H9 (cell line): ENCODE data around the gene MID1. TPM values are rescaled to one million over a fixed set of nuclear protein-coding genes. Genes with fewer than 3 reads are reported as not detected.

Source experiments
- DNase-seq: peaks from one replicate; pipeline ENCODE4 v3.0.0-alpha.2; 2017
- H2AFZ ChIP-seq: one replicate; pipeline ENCODE4 v1.6.1; 2013; ENCODE audit warnings: mild to moderate bottlenecking, low read length, control low read depth, moderate library complexity
- H2AK5ac ChIP-seq: 2 replicates; pipeline ENCODE4 v1.6.1; 2013; ENCODE audit warnings: low read length, control low read depth, mixed read lengths; ENCODE audit not compliant: insufficient read length
- H2BK120ac ChIP-seq: one replicate; pipeline ENCODE4 v1.6.1; 2013; ENCODE audit warnings: low read depth, mild to moderate bottlenecking, low read length, control low read depth, inconsistent platforms; ENCODE audit not compliant: poor library complexity, severe bottlenecking
- H2BK12ac ChIP-seq: 2 replicates; pipeline ENCODE4 v1.6.1; 2013; ENCODE audit warnings: low read length, control low read depth, mixed read lengths, low read depth; ENCODE audit not compliant: insufficient read length
- H2BK15ac ChIP-seq: 2 replicates; pipeline ENCODE4 v1.6.1; 2013; ENCODE audit warnings: low read depth, low read length, control low read depth
- H2BK20ac ChIP-seq: one replicate; pipeline ENCODE4 v1.6.1; 2013; ENCODE audit warnings: low read depth, mild to moderate bottlenecking, low read length, control low read depth, inconsistent platforms; ENCODE audit not compliant: poor library complexity, severe bottlenecking
- H2BK5ac ChIP-seq: 2 replicates; pipeline ENCODE4 v1.6.1; 2013; ENCODE audit warnings: low read length, control low read depth, mixed read lengths; ENCODE audit not compliant: insufficient read length
- H3K14ac ChIP-seq: 2 replicates; pipeline ENCODE4 v1.6.1; 2013; ENCODE audit warnings: low read length, control low read depth; ENCODE audit not compliant: insufficient read depth
- H3K18ac ChIP-seq: 2 replicates; pipeline ENCODE4 v1.6.1; 2013; ENCODE audit warnings: low read depth, mild to moderate bottlenecking, mixed read lengths, low read length, control low read depth; ENCODE audit not compliant: insufficient read length
- H3K23ac ChIP-seq: 2 replicates; pipeline ENCODE4 v1.6.1; 2013; ENCODE audit warnings: low read length, control low read depth, mixed read lengths, low read depth; ENCODE audit not compliant: insufficient read length
- H3K23me2 ChIP-seq: 2 replicates; pipeline ENCODE4 v1.6.1; 2013; ENCODE audit warnings: low read depth, mild to moderate bottlenecking, mixed read lengths, low read length, control low read depth; ENCODE audit not compliant: insufficient read length, poor library complexity, severe bottlenecking
- H3K27ac ChIP-seq: 2 replicates; pipeline ENCODE4 v1.5.1; 2013; ENCODE audit warnings: low read length, control low read depth, mixed read lengths, low read depth; ENCODE audit not compliant: insufficient read length
- H3K27me3 ChIP-seq: 2 replicates; pipeline ENCODE4 v1.6.1; 2013; ENCODE audit warnings: low read length, control low read depth, inconsistent platforms; ENCODE audit not compliant: insufficient read depth
- H3K4ac ChIP-seq: 2 replicates; pipeline ENCODE4 v1.6.1; 2013; ENCODE audit warnings: low read depth, mild to moderate bottlenecking, control low read depth, inconsistent platforms, low read length, moderate library complexity
- H3K4me1 ChIP-seq: 2 replicates; pipeline ENCODE4 v1.6.1; 2013; ENCODE audit warnings: low read length, control low read depth, inconsistent platforms; ENCODE audit not compliant: insufficient read depth
- H3K4me2 ChIP-seq: 2 replicates; pipeline ENCODE4 v1.6.1; 2013; ENCODE audit warnings: low read length, control low read depth, mixed read lengths; ENCODE audit not compliant: insufficient read length, insufficient read depth
- H3K56ac ChIP-seq: 2 replicates; pipeline ENCODE4 v1.6.1; 2013; ENCODE audit warnings: low read depth, mild to moderate bottlenecking, mixed read lengths, low read length, control low read depth; ENCODE audit not compliant: insufficient read length
- H3K79me1 ChIP-seq: 2 replicates; pipeline ENCODE4 v1.6.1; 2013; ENCODE audit warnings: low read depth, mild to moderate bottlenecking, moderate library complexity, low read length, control low read depth, inconsistent platforms; ENCODE audit not compliant: insufficient read depth, poor library complexity, severe bottlenecking
- H3K79me2 ChIP-seq: 2 replicates; pipeline ENCODE4 v1.6.1; 2013; ENCODE audit warnings: low read length, control low read depth, inconsistent platforms; ENCODE audit not compliant: insufficient read depth
- H3K9ac ChIP-seq: 2 replicates; pipeline ENCODE4 v1.6.1; 2013; ENCODE audit warnings: low read length, control low read depth, mixed read lengths; ENCODE audit not compliant: insufficient read length; ENCODE audit errors: extremely low read depth
- H3K9me3 ChIP-seq: one replicate; pipeline ENCODE4 v1.6.1; 2013; ENCODE audit warnings: low read depth, low read length, inconsistent platforms; ENCODE audit not compliant: control insufficient read depth
- H3T11ph ChIP-seq: one replicate; pipeline ENCODE4 v1.6.1; 2013; ENCODE audit warnings: mild to moderate bottlenecking, low read length, control low read depth, inconsistent platforms
- H4K20me1 ChIP-seq: one replicate; pipeline ENCODE4 v1.6.1; 2013; ENCODE audit not compliant: control insufficient read depth, insufficient read length, insufficient read depth
- H4K5ac ChIP-seq: 2 replicates; pipeline ENCODE4 v1.6.1; 2013; ENCODE audit warnings: low read depth, mild to moderate bottlenecking, mixed read lengths, low read length, control low read depth; ENCODE audit not compliant: insufficient read length
- H4K8ac ChIP-seq: replicated peaks from 2 replicates; pipeline ENCODE4 v1.6.1; 2013; ENCODE audit warnings: low read length, control low read depth, mixed read lengths, low read depth; ENCODE audit not compliant: insufficient read length
- H4K91ac ChIP-seq: 2 replicates; pipeline ENCODE4 v1.6.1; 2013; ENCODE audit warnings: low read depth, mild to moderate bottlenecking, moderate library complexity, mixed read lengths, low read length, control low read depth; ENCODE audit not compliant: insufficient read length
- H3K27ac Mint-ChIP-seq, 3 experiments: 2 replicates in 2 of 3; 3 replicates in 1 of 3; pipeline ENCODE4 v1.8.0; 2020 to 2021; ENCODE audit warnings: mixed read lengths in 3 of 3, mild to moderate bottlenecking in 1 of 3, moderate library complexity in 1 of 3
- H3K27me3 Mint-ChIP-seq: 2 replicates; pipeline ENCODE4 v1.8.0; 2021; ENCODE audit warnings: low read depth, mild to moderate bottlenecking, moderate library complexity, mixed read lengths
- H3K36me3 Mint-ChIP-seq, 3 experiments: 2 replicates in 2 of 3; 3 replicates in 1 of 3; pipeline ENCODE4 v1.8.0; 2020 to 2021; ENCODE audit warnings: low read depth in 3 of 3, mixed read lengths in 3 of 3; ENCODE audit not compliant: insufficient read depth in 1 of 3
- H3K4me1 Mint-ChIP-seq, 2 experiments: 2 replicates each; pipeline ENCODE4 v1.8.0; 2020; ENCODE audit warnings: mixed read lengths in 2 of 2
- H3K4me3 Mint-ChIP-seq, 2 experiments: 2 replicates in 1 of 2; 3 replicates in 1 of 2; pipeline ENCODE4 v1.8.0; 2020 to 2021; ENCODE audit warnings: mild to moderate bottlenecking in 2 of 2, mixed read lengths in 2 of 2, moderate library complexity in 1 of 2
- H3K9me3 Mint-ChIP-seq, 2 experiments: 2 replicates in 1 of 2; 3 replicates in 1 of 2; pipeline ENCODE4 v1.8.0; 2020; ENCODE audit warnings: mild to moderate bottlenecking in 2 of 2, mixed read lengths in 2 of 2, moderate library complexity in 1 of 2
- CTCF ChIP-seq: fragments of 200-600 bp; sonication (generic); conservative IDR thresholded peaks from 3 replicates; pipeline ENCODE4 v1.8.0; 2021; ENCODE audit warnings: antibody characterized with exemption, mild to moderate bottlenecking
- WGBS: extraction: QIAGEN DNeasy Blood & Tissue Kit; methylation state at CpG from one replicate; pipeline ENCODE4 v1.1.7; 2013; ENCODE audit warnings: missing lambda C conversion rate, low lambda C conversion rate, mixed read lengths; ENCODE audit not compliant: insufficient read length; ENCODE audit errors: extremely low coverage; 5-methylcytosine and 5-hydroxymethylcytosine counted together
- total RNA-seq: library from RNA; stranded (reverse); gene quantifications from 2 replicates; pipeline ENCODE4 v1.2.1, GENCODE V29; 2021

Gene MID1
- total RNA-seq, 1 experiment from 2014 or later: 32.9 TPM

GRCh38 chrX:10526451-10526850 is 93.9 kb downstream of the MID1 start:
- no peak overlapping the region for H3K18ac ChIP-seq
- H4K5ac ChIP-seq: no peak overlapping the region
- H3K23me2 ChIP-seq: no peaks in the 10 kb centered on the region
- H3K4me1 ChIP-seq: peaks cover 6% of the 10 kb centered on the region; the same call in 1 of the 2 replicates
- no peaks in the 10 kb centered on the region for H4K20me1 ChIP-seq
- no peak overlapping the region for H3K14ac ChIP-seq
- no peak overlapping the region for H3K23ac ChIP-seq
- no peak overlapping the region for H3T11ph ChIP-seq
- H3K27me3 ChIP-seq: no peaks in the 10 kb centered on the region
- no CpG with 5 or more reads among the region's 1 CpG for WGBS
- Mint-ChIP-seq H3K27ac (no peak overlapping the region; a peak in 1 of 7 replicates), H3K27me3 (no peaks in the 10 kb centered on the region), H3K4me3 (no peak overlapping the region), H3K9me3 (peaks cover 15 to 32% of the 10 kb centered on the region in 2 experiments), H3K36me3 (peaks cover 2 to 16% (median 14%) of the 10 kb centered on the region in 3 experiments; a peak in 6 of 7 replicates), H3K4me1 (peaks cover 9 to 14% of the 10 kb centered on the region in 2 experiments)
- H2BK15ac ChIP-seq: no peak overlapping the region
- no peaks in the 10 kb centered on the region for H3K9me3 ChIP-seq
- H4K91ac ChIP-seq: no peak overlapping the region
- H3K79me2 ChIP-seq: no peaks in the 10 kb centered on the region
- H3K4ac ChIP-seq: no peak overlapping the region
- H2BK20ac ChIP-seq: no peak overlapping the region
- TF ChIP-seq CTCF: no peak
- H3K9ac ChIP-seq: no peak overlapping the region
- H2BK5ac ChIP-seq: no peak overlapping the region
- H3K79me1 ChIP-seq: no peaks in the 10 kb centered on the region
- H2AFZ ChIP-seq: no peak overlapping the region
- H3K56ac ChIP-seq: no peak overlapping the region
- no peak for DNase-seq
- no peak overlapping the region for H2BK12ac ChIP-seq
- no peak overlapping the region for H2AK5ac ChIP-seq
- no peak overlapping the region for H3K27ac ChIP-seq
- no peak overlapping the region for H4K8ac ChIP-seq
- H3K4me2 ChIP-seq: no peak overlapping the region
- H2BK120ac ChIP-seq: no peak overlapping the region
